HepG2 (cell line): ENCODE results near the gene TPBGL. TPM values are rescaled to one million over a fixed set of nuclear protein-coding genes. Genes with fewer than 3 reads are reported as not detected.

Experiments
- ATAC-seq: fragments of 200-7000 bp; cut with Tn5 transposase; 3 replicates; pipeline ENCODE4 v1.9.1; 2020; ENCODE audit warnings: mild to moderate bottlenecking, moderate library complexity
- BruUV-seq: library from RNA; stranded (reverse); fragments of 400-500 nt; replicated peaks from 2 replicates; lab custom pipeline; 2021; lab: Mats Ljungman, UMichigan
- CTCF ChIA-PET: fragments of 300-600 bp; formaldehyde crosslinking; extraction: SDS; loops from one replicate; lab custom pipeline; 2021; ENCODE audit warnings: low total read pairs, inconsistent platforms, low intra/inter-chr PET ratio; lab: Yijun Ruan, JAX
- POLR2A ChIA-PET: fragments of 350-600 bp; sonication (Branson Sonifier 250); formaldehyde crosslinking; loops from one replicate; lab custom pipeline; 2020; ENCODE audit warnings: antibody characterized with exemption, inconsistent platforms; lab: Yijun Ruan, JAX
- DNase-seq: peaks from one replicate; pipeline ENCODE4 v3.0.0-alpha.2; 2015; ENCODE audit warnings: low spot score
- FAIRE-seq: peaks from 3 replicates; lab custom pipeline; 2011; peaks lifted over from hg19 to GRCh38; lab: Jason Lieb, UNC
- H2AFZ ChIP-seq: one replicate; pipeline ENCODE4 v1.6.1; 2011; ENCODE audit warnings: low read length, inconsistent platforms
- H3K27ac ChIP-seq: fragments of 300-600 bp; 3 replicates; pipeline ENCODE4 v1.8.0; 2011; ENCODE audit warnings: mixed run types, mild to moderate bottlenecking, mixed read lengths, low read length, inconsistent platforms; ENCODE audit not compliant: insufficient read depth; ENCODE audit errors: extremely low read length
- H3K27me3 ChIP-seq, 2 experiments: fragments of 200-600 bp in 1 of 2; 2 replicates in 1 of 2; 3 replicates in 1 of 2; pipeline versions ENCODE4 v1.6.0 to v1.8.0; 2011; ENCODE audit warnings: low read length in 2 of 2, mild to moderate bottlenecking in 2 of 2, moderate library complexity in 2 of 2, inconsistent platforms in 1 of 2; ENCODE audit not compliant: insufficient read depth in 2 of 2, control insufficient read depth in 1 of 2
- H3K36me3 ChIP-seq, 2 experiments: fragments of 200-600 bp in 1 of 2; replicated peaks in 1 of 2; 2 replicates in 1 of 2; 3 replicates in 1 of 2; pipeline versions ENCODE4 v1.5.1 to v1.8.0; 2011; ENCODE audit warnings: low read length in 2 of 2, inconsistent platforms in 1 of 2; ENCODE audit not compliant: insufficient read depth in 2 of 2, control insufficient read depth in 1 of 2
- H3K4me1 ChIP-seq: 2 replicates; pipeline ENCODE4 v1.5.1; 2012; ENCODE audit warnings: low read length, inconsistent platforms; ENCODE audit not compliant: insufficient read depth
- H3K4me2 ChIP-seq: 2 replicates; pipeline ENCODE4 v1.6.0; 2011; ENCODE audit warnings: low read depth, low read length, inconsistent platforms
- H3K4me3 ChIP-seq, 3 experiments: fragments of 200-600 bp in 1 of 3; sonication (generic), shearing (Covaris generic) in 1 of 3; replicated peaks in 1 of 3; 2 replicates each; pipeline ENCODE4 v1.5.1; 2011 to 2016; ENCODE audit warnings: low read length in 3 of 3, inconsistent platforms in 2 of 3, low read depth in 2 of 3, mild to moderate bottlenecking in 2 of 3, control low read depth in 1 of 3, mixed read lengths in 1 of 3; ENCODE audit not compliant: insufficient read depth in 1 of 3
- H3K79me2 ChIP-seq: one replicate; pipeline ENCODE4 v1.6.1; 2011; ENCODE audit warnings: low read length, inconsistent platforms; ENCODE audit not compliant: insufficient read depth
- H3K9ac ChIP-seq: 2 replicates; pipeline ENCODE4 v1.6.0; 2011; ENCODE audit warnings: mild to moderate bottlenecking, low read depth, low read length, inconsistent platforms; ENCODE audit not compliant: insufficient read depth
- H3K9me3 ChIP-seq: 2 replicates; pipeline ENCODE4 v1.5.1; 2012; ENCODE audit warnings: mild to moderate bottlenecking, low read length
- H4K20me1 ChIP-seq: 2 replicates; pipeline ENCODE4 v1.6.0; 2011; ENCODE audit warnings: inconsistent platforms, mild to moderate bottlenecking, low read length, moderate library complexity; ENCODE audit not compliant: insufficient read depth
- CENPBD1 ChIP-seq: sonication (generic); formaldehyde crosslinking; IDR thresholded peaks from 2 replicates; pipeline ENCODE4 v1.8.0; 2022; ENCODE audit warnings: missing genetic modification reagents, low read depth, mild to moderate bottlenecking, borderline replicate concordance
- CENPX ChIP-seq: sonication (generic); formaldehyde crosslinking; IDR thresholded peaks from 2 replicates; pipeline ENCODE4 v1.9.0; 2021; ENCODE audit warnings: mild to moderate bottlenecking, missing genetic modification reagents, moderate library complexity
- FOSL2 ChIP-seq: sonication (generic); formaldehyde crosslinking; IDR thresholded peaks from 2 replicates; pipeline ENCODE4 v1.4.0; 2020; ENCODE audit warnings: missing genetic modification reagents
- RBM22 ChIP-seq: fragments of 200-400 bp; formaldehyde crosslinking; optimal IDR thresholded peaks from 2 replicates; pipeline ENCODE3; 2017; ENCODE audit warnings: mild to moderate bottlenecking, low read length, moderate library complexity
- ZBTB38 ChIP-seq: sonication (generic); formaldehyde crosslinking; IDR thresholded peaks from 2 replicates; pipeline ENCODE4 v1.5.1; 2020; ENCODE audit warnings: mild to moderate bottlenecking, missing genetic modification reagents
- ZNF580 ChIP-seq: IDR thresholded peaks from 2 replicates; pipeline ENCODE4 v1.6.1; 2016; ENCODE audit warnings: low read depth, borderline replicate concordance
- ZNF687 ChIP-seq: sonication (generic); formaldehyde crosslinking; IDR thresholded peaks from 2 replicates; pipeline ENCODE4 v1.5.1; 2020; ENCODE audit warnings: mild to moderate bottlenecking, missing genetic modification reagents, moderate library complexity
- ZSCAN12 ChIP-seq: sonication (generic); formaldehyde crosslinking; IDR thresholded peaks from 2 replicates; pipeline ENCODE4 v1.9.0; 2021; ENCODE audit warnings: mild to moderate bottlenecking, missing genetic modification reagents
- ZSCAN30 ChIP-seq: sonication (generic); formaldehyde crosslinking; IDR thresholded peaks from 2 replicates; pipeline ENCODE4 v1.5.0; 2020; ENCODE audit warnings: mild to moderate bottlenecking, missing genetic modification reagents
- WGBS: methylation state at CpG from one replicate; pipeline ENCODE4 v1.1.6; 2017; ENCODE audit warnings: low lambda C conversion rate; 5-methylcytosine and 5-hydroxymethylcytosine counted together
- in situ Hi-C: cut with HindIII; loops from 2 replicates; pipeline ENCODE4 v1.10.0; 2017; ENCODE audit warnings: low pct_unique_long_range_greater_than_20kb; ENCODE audit not compliant: extremely low pct_ligation_motif_present
- intact Hi-C: fragments of 100-400 bp; cut with micrococcal nuclease; formaldehyde crosslinking; loops from one replicate; pipeline ENCODE4 v1.10.0; 2022; ENCODE audit not compliant: unreplicated experiment
- polyA plus RNA-seq, 8 experiments: library from polyadenylated mRNA; depleted of rRNA in 3 of 8; stranded (reverse) in 7 of 8; unstranded in 1 of 8; fragments of >200 nt; fragmentation: Illumina TruSeq in 4 of 8; extraction: Trizol in 4 of 8; gene quantifications; 2 replicates each; pipeline versions ENCODE4 v1.2.1 to v1.2.3, GENCODE V29; 2011 to 2016; ENCODE audit warnings: low read depth in 4 of 8, missing spikeins in 1 of 8, mixed read lengths in 1 of 8; ENCODE audit not compliant: insufficient read depth in 1 of 8
- total RNA-seq, 5 experiments: library from RNA; depleted of rRNA; stranded (reverse); fragments of >200 nt; fragmentation: Illumina TruSeq; extraction: Trizol; gene quantifications; 2 replicates each; pipeline ENCODE4 v1.2.3, GENCODE V29; 2016; ENCODE audit warnings: low read depth in 1 of 5
- TF ChIP-seq, protein P1 (sequence below): IDR thresholded peaks from 2 replicates; pipeline ENCODE4 v1.6.1; 2016; ENCODE audit warnings: control low read depth

The TPBGL gene
- total and polyA plus RNA-seq, 2 of the 13 experiments (the other 11 are each of a cell fraction or from before 2014, with no cell fraction given) = not detected

GRCh38 chr11:75264971-75265370, 24.4 kb downstream of the TPBGL start:
- Histone ChIP-seq H3K9me3 (no peaks in the 10 kb centered on the region), H3K36me3 (peaks cover 2 to 6% of the 10 kb centered on the region in 2 experiments; a peak in 2 of 5 replicates), H3K4me2 (no peak overlapping the region), H3K79me2 (no peaks in the 10 kb centered on the region), H3K9ac (no peak overlapping the region), H4K20me1 (no peaks in the 10 kb centered on the region), H3K27me3 (peaks cover 0 to 2% of the 10 kb centered on the region in 2 experiments; a peak in 1 of 5 replicates), H3K4me1 (peaks cover 26% of the 10 kb centered on the region), H3K27ac (no peak overlapping the region), H2AFZ (no peak overlapping the region), H3K4me3 (no peak overlapping the region)
- TF ChIP-seq CENPBD1 (CRISPR knock-in tag) (no peak), RBM22 (peak; percentile 5)
- ATAC-seq (no peak), DNase-seq (no peak), FAIRE-seq (no peak)
- 69% methylated on average over 3 of the region's 6 CpGs for WGBS
- BruUV-seq = no TSS peak
- POLR2A ChIA-PET = interaction anchor here (0.8 to 1.3 kb wide), 2 partner anchors 16 to 87 kb away, joined by 3 read pairs; no protein-coding TSS in a partner anchor
- CTCF ChIA-PET = no interaction called here
- in situ Hi-C loops = no loop called here
- intact Hi-C loops = no loop called here

GRCh38 chr11:75265851-75266531, 25.4 kb downstream of the TPBGL start:
- Histone ChIP-seq H3K9me3 (no peaks in the 10 kb centered on the region), H3K27me3 (no peaks in the 10 kb centered on the region), H3K4me3 (no peak overlapping the region), H3K4me2 (no peak overlapping the region), H4K20me1 (no peaks in the 10 kb centered on the region), H3K79me2 (no peaks in the 10 kb centered on the region), H3K36me3 (peaks cover 2 to 6% of the 10 kb centered on the region in 2 experiments; a peak in 2 of 5 replicates), H3K4me1 (peaks cover 21% of the 10 kb centered on the region), H3K27ac (no peak overlapping the region), H2AFZ (no peak overlapping the region), H3K9ac (no peak overlapping the region)
- intact Hi-C loops = no loop called here
- FAIRE-seq = no peak
- ChIA-PET POLR2A (no interaction called here), CTCF (no interaction called here)
- 53% methylated on average over 16 of the region's 17 CpGs for WGBS
- no TSS peak for BruUV-seq
- in situ Hi-C loops = no loop called here
- DNase-seq = peak; percentile 75
- peak; percentile 45 for ATAC-seq
- no peak for TF ChIP-seq ZSCAN30 (CRISPR knock-in tag)
- TF ChIP-seq, protein P1, sequence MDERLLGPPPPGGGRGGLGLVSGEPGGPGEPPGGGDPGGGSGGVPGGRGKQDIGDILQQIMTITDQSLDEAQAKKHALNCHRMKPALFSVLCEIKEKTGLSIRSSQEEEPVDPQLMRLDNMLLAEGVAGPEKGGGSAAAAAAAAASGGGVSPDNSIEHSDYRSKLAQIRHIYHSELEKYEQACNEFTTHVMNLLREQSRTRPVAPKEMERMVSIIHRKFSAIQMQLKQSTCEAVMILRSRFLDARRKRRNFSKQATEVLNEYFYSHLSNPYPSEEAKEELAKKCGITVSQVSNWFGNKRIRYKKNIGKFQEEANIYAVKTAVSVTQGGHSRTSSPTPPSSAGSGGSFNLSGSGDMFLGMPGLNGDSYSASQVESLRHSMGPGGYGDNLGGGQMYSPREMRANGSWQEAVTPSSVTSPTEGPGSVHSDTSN (CRISPR knock-in tag) = no peak
- TF ChIP-seq ZNF580 (CRISPR knock-in tag) = no peak
- no peak for TF ChIP-seq CENPX (CRISPR knock-in tag)
- TF ChIP-seq ZNF687 (CRISPR knock-in tag) = peak; percentile 32; the same call in 1 of the 2 replicates
- no peak for TF ChIP-seq ZBTB38 (CRISPR knock-in tag)
- peak; percentile 37; the same call in 1 of the 2 replicates for TF ChIP-seq FOSL2
- no peak for TF ChIP-seq ZSCAN12
